Measurements from ENCODE around the gene WNT9A. TPM values are rescaled to one million over a fixed set of nuclear protein-coding genes. Genes with fewer than 3 reads are reported as not detected.

The WNT9A gene
- total and polyA plus RNA-seq, 2 of the 4 experiments (the other 2 are of a cell fraction): 0.18 to 0.36 TPM

- dilution Hi-C loops (cut with HindIII; ENCODE audit: low sequenced_read_pairs, unreplicated experiment): no loop called here
- H3K18ac ChIP-seq (ENCODE audit: low read depth, low read length): no peak overlapping the region
- no peak overlapping the region for H3K56ac ChIP-seq (ENCODE audit: extremely low read depth, insufficient read depth, low read length)
- no peak overlapping the region for H3K23ac ChIP-seq (ENCODE audit: low read depth, low read length)
- H2BK15ac ChIP-seq (ENCODE audit: low read depth, low read length): no peak overlapping the region
- H3K4me2 ChIP-seq (ENCODE audit: low read depth, low read length): no peak overlapping the region
- no peaks in the 10 kb centered on the region; the same call in 1 of the 2 replicates for H3K4me1 ChIP-seq (ENCODE audit: control insufficient read depth, insufficient read depth, low read length)
- ATAC-seq (ENCODE audit: low read depth) (peak; percentile 19; the same call in 1 of the 2 replicates), DNase-seq (peak; percentile 29)
- no peaks in the 10 kb centered on the region for H3K9me3 ChIP-seq (ENCODE audit: control insufficient read depth, insufficient read depth, low read length)
- in situ Hi-C loops (cut with MboI; ENCODE audit: low sequenced_read_pairs): no loop called here
- no peak overlapping the region for H2BK120ac ChIP-seq (ENCODE audit: low read depth, low read length)
- no peak overlapping the region for H2AK5ac ChIP-seq (ENCODE audit: low read depth, low read length)
- TF ChIP-seq SMC3 (IDR thresholded peaks at IDR 0.05; ENCODE audit: low read depth, low read length): no peak
- no peak for TF ChIP-seq CEBPB (IDR thresholded peaks at IDR 0.05; ENCODE audit: low read depth, low read length)
- no peak for TF ChIP-seq RFX5 (IDR thresholded peaks at IDR 0.05; ENCODE audit: low read depth, low read length)
- TF ChIP-seq RCOR1 (IDR thresholded peaks at IDR 0.05; ENCODE audit: insufficient replicate concordance, low read length): no peak
- TF ChIP-seq, protein P1, sequence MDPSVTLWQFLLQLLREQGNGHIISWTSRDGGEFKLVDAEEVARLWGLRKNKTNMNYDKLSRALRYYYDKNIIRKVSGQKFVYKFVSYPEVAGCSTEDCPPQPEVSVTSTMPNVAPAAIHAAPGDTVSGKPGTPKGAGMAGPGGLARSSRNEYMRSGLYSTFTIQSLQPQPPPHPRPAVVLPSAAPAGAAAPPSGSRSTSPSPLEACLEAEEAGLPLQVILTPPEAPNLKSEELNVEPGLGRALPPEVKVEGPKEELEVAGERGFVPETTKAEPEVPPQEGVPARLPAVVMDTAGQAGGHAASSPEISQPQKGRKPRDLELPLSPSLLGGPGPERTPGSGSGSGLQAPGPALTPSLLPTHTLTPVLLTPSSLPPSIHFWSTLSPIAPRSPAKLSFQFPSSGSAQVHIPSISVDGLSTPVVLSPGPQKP (IDR thresholded peaks at IDR 0.05; ENCODE audit: borderline replicate concordance, low read depth, low read length): no peak
- TF ChIP-seq POLR2A (IDR thresholded peaks at IDR 0.05; ENCODE audit: low read depth, low read length): no peak
- no peak for TF ChIP-seq USF2 (IDR thresholded peaks at IDR 0.05; ENCODE audit: low read depth, low read length)
- TF ChIP-seq BHLHE40 (IDR thresholded peaks at IDR 0.05; ENCODE audit: low read depth, low read length): no peak
- no peak for TF ChIP-seq CHD1 (IDR thresholded peaks at IDR 0.05; ENCODE audit: low read depth, low read length)
- TF ChIP-seq, protein P2, sequence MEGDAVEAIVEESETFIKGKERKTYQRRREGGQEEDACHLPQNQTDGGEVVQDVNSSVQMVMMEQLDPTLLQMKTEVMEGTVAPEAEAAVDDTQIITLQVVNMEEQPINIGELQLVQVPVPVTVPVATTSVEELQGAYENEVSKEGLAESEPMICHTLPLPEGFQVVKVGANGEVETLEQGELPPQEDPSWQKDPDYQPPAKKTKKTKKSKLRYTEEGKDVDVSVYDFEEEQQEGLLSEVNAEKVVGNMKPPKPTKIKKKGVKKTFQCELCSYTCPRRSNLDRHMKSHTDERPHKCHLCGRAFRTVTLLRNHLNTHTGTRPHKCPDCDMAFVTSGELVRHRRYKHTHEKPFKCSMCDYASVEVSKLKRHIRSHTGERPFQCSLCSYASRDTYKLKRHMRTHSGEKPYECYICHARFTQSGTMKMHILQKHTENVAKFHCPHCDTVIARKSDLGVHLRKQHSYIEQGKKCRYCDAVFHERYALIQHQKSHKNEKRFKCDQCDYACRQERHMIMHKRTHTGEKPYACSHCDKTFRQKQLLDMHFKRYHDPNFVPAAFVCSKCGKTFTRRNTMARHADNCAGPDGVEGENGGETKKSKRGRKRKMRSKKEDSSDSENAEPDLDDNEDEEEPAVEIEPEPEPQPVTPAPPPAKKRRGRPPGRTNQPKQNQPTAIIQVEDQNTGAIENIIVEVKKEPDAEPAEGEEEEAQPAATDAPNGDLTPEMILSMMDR (conservative IDR thresholded peaks at IDR 0.05; ENCODE audit: low read depth, low read length): no peak
- no peak overlapping the region for H4K91ac ChIP-seq (ENCODE audit: insufficient read depth, low read depth, low read length)
- intact Hi-C loops (cut with micrococcal nuclease): no loop called here
- no peak overlapping the region for H3K27ac ChIP-seq (ENCODE audit: insufficient read depth, low read length)
- no peak overlapping the region for H4K5ac ChIP-seq (ENCODE audit: low read depth, low read length)
- no peaks in the 10 kb centered on the region for H3K9me1 ChIP-seq (ENCODE audit: insufficient read depth, low read length)
- no peak overlapping the region for H2BK20ac ChIP-seq (ENCODE audit: low read depth, low read length)
- POLR2A ChIA-PET (ENCODE audit: unreplicated experiment): no interaction called here
- H2BK5ac ChIP-seq (ENCODE audit: low read depth, low read length, poor library complexity, severe bottlenecking): no peak overlapping the region
- peak overlapping the region; percentile 51 for H2AFZ ChIP-seq (replicated peaks; ENCODE audit: low read length, poor library complexity)
- no peak overlapping the region for H3K9ac ChIP-seq (ENCODE audit: low read depth, low read length)
- BruUV-seq (replicated peaks): no TSS peak
- H3K36me3 ChIP-seq (ENCODE audit: control insufficient read depth, insufficient read depth, low read length): no peaks in the 10 kb centered on the region
- H4K20me1 ChIP-seq (ENCODE audit: insufficient read depth, low read length): no peaks in the 10 kb centered on the region
- no peak overlapping the region for H3K4me3 ChIP-seq (ENCODE audit: insufficient read depth, low read depth, low read length)
- no peak overlapping the region for H3K4ac ChIP-seq (ENCODE audit: low read depth, low read length)
- H4K8ac ChIP-seq (ENCODE audit: low read depth in 2 of 2, low read length in 2 of 2): no peak overlapping the region
- H3K14ac ChIP-seq (replicated peaks; ENCODE audit: low read depth, low read length): no peak overlapping the region
- CTCF ChIA-PET: interaction anchor here (0.6 kb wide), 1 partner anchor 50 kb away, joined by 4 read pairs; no protein-coding TSS in a partner anchor
- peak overlapping the region; percentile 15 for H2AK9ac ChIP-seq (replicated peaks; ENCODE audit: low read depth, low read length, poor library complexity)
- WGBS, 2 experiments (ENCODE audit: extremely low coverage in 2 of 2, insufficient read length in 1 of 2): 31% methylated on average over 6 of the region's 14 CpGs; no CpG with 5 or more reads in 1 of the 2 experiments
- H3K27me3 ChIP-seq (ENCODE audit: control insufficient read depth, insufficient read depth, low read length): peaks cover 2% of the 10 kb centered on the region; the same call in 1 of the 2 replicates
- no peaks in the 10 kb centered on the region for H3K79me1 ChIP-seq (ENCODE audit: low read depth in 1 of 2, low read length in 2 of 2)
Measured at GRCh38 chr1:227885648-227886502, 61.9 kb downstream of the WNT9A start.
